ENCODE data around the gene THBS4. TPM values are rescaled to one million over a fixed set of nuclear protein-coding genes. Genes with fewer than 3 reads are reported as not detected.

THBS4 gene
- total RNA-seq, 2 donors from 2014 or later, result 13.6 to 50.5 TPM

DNA sequence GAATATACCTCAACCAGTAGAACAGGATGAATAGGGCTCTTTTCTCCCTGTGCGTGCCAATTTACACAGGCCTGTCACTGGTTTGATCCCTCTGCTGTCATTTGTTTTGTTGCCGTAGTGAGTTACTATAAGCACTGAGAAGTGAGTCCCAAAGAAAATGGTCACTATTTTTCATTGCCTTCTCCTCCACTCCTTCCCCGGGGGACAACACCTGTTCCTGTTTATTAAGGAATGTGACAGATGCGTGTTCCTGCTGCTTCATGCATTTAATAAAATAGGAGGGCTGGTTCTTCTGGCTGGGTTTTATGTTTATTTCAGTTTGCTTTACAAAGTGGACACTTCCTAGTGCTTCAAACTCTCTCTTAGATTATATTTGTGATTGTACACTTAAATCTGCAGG, 6.4 kb downstream of the THBS4 start:
- H3K27ac Mint-ChIP-seq, result no peak overlapping the region
- Histone ChIP-seq H3K27me3 (ENCODE audit: control insufficient read depth, insufficient read depth, low read length, poor library complexity, severe bottlenecking) (peaks cover 3% of the 10 kb centered on the region), H3K36me3 (ENCODE audit: control insufficient read depth, insufficient read depth, low read length) (no peaks in the 10 kb centered on the region), H3K9ac (ENCODE audit: extremely low read depth, low read length, poor library complexity, severe bottlenecking) (no peak overlapping the region), H3K4me3 (ENCODE audit: low read length) (no peak overlapping the region), H3K9me3 (ENCODE audit: control insufficient read depth, low read length) (no peaks in the 10 kb centered on the region), H3K27ac (ENCODE audit: low read depth, low read length) (no peak overlapping the region), H3K4me1 (ENCODE audit: control insufficient read depth, insufficient read depth, low read length) (no peaks in the 10 kb centered on the region)
- no peaks in the 10 kb centered on the region for H3K36me3 Mint-ChIP-seq (ENCODE audit: low read depth)
- peaks cover 2% of the 10 kb centered on the region for H3K4me1 Mint-ChIP-seq
- peaks cover 2% of the 10 kb centered on the region for H3K27me3 Mint-ChIP-seq (ENCODE audit: insufficient read depth)
- no peak overlapping the region for H3K4me3 Mint-ChIP-seq
- no peaks in the 10 kb centered on the region for H3K9me3 Mint-ChIP-seq
- WGBS, 2 experiments (ENCODE audit: insufficient coverage in 1 of 2, insufficient read length in 1 of 2), result 90 to 95% methylated on average over 2 to 4 of the region's 4 CpGs
- no peak for TF ChIP-seq CTCF (conservative IDR thresholded peaks at IDR 0.05)
- DNase-seq, result no peak

GRCh38 chr5:80042330-80042729, 7.2 kb downstream of the THBS4 start:
- no peaks in the 10 kb centered on the region for H3K27me3 ChIP-seq (ENCODE audit: control insufficient read depth, insufficient read depth, low read length, poor library complexity, severe bottlenecking)
- H3K4me3 ChIP-seq (ENCODE audit: low read length), result no peak overlapping the region
- no peaks in the 10 kb centered on the region for H3K27me3 Mint-ChIP-seq (ENCODE audit: insufficient read depth)
- H3K4me1 ChIP-seq (ENCODE audit: control insufficient read depth, insufficient read depth, low read length), result no peaks in the 10 kb centered on the region
- no peaks in the 10 kb centered on the region for H3K9me3 Mint-ChIP-seq
- H3K27ac ChIP-seq (ENCODE audit: low read depth, low read length), result no peak overlapping the region
- no peak for TF ChIP-seq CTCF (conservative IDR thresholded peaks at IDR 0.05)
- 88 to 94% methylated on average over 3 of the region's 3 CpGs for WGBS, 2 experiments (ENCODE audit: insufficient coverage in 1 of 2, insufficient read length in 1 of 2)
- H3K4me3 Mint-ChIP-seq, result no peak overlapping the region
- no peaks in the 10 kb centered on the region for H3K36me3 Mint-ChIP-seq (ENCODE audit: low read depth)
- no peak overlapping the region for H3K27ac Mint-ChIP-seq
- H3K9me3 ChIP-seq (ENCODE audit: control insufficient read depth, low read length), result no peaks in the 10 kb centered on the region
- H3K36me3 ChIP-seq (ENCODE audit: control insufficient read depth, insufficient read depth, low read length), result no peaks in the 10 kb centered on the region
- H3K9ac ChIP-seq (ENCODE audit: extremely low read depth, low read length, poor library complexity, severe bottlenecking), result no peak overlapping the region
- no peaks in the 10 kb centered on the region for H3K4me1 Mint-ChIP-seq
- DNase-seq, result no peak

GRCh38 chr5:80043187-80043586, 8.0 kb downstream of the THBS4 start:
- no peaks in the 10 kb centered on the region for H3K36me3 Mint-ChIP-seq (ENCODE audit: low read depth)

More at GRCh38 chr5:80043187-80043586, 8.0 kb downstream of the THBS4 start:
- H3K27me3 Mint-ChIP-seq (ENCODE audit: insufficient read depth), result no peaks in the 10 kb centered on the region
- Histone ChIP-seq H3K36me3 (ENCODE audit: control insufficient read depth, insufficient read depth, low read length) (no peaks in the 10 kb centered on the region), H3K27ac (ENCODE audit: low read depth, low read length) (no peak overlapping the region), H3K4me3 (ENCODE audit: low read length) (no peak overlapping the region), H3K4me1 (ENCODE audit: control insufficient read depth, insufficient read depth, low read length) (no peaks in the 10 kb centered on the region), H3K27me3 (ENCODE audit: control insufficient read depth, insufficient read depth, low read length, poor library complexity, severe bottlenecking) (no peaks in the 10 kb centered on the region), H3K9me3 (ENCODE audit: control insufficient read depth, low read length) (no peaks in the 10 kb centered on the region), H3K9ac (ENCODE audit: extremely low read depth, low read length, poor library complexity, severe bottlenecking) (no peak overlapping the region)
- no peaks in the 10 kb centered on the region for H3K4me1 Mint-ChIP-seq
- TF ChIP-seq CTCF (conservative IDR thresholded peaks at IDR 0.05), result no peak
- no peak for DNase-seq
- no peak overlapping the region for H3K27ac Mint-ChIP-seq
- no peaks in the 10 kb centered on the region for H3K9me3 Mint-ChIP-seq
- no peak overlapping the region for H3K4me3 Mint-ChIP-seq
- 97% methylated on average over 2 to 4 of the region's 4 CpGs for WGBS, 2 experiments (ENCODE audit: insufficient coverage in 1 of 2, insufficient read length in 1 of 2)

Measured in endodermal cell (in vitro differentiated cells).